GM23338 (cell line): ENCODE results near the gene CDC42BPB. TPM values are rescaled to one million over a fixed set of nuclear protein-coding genes. Genes with fewer than 3 reads are reported as not detected.

ENCODE experiments used
- ATAC-seq: fragments of 200-7000 bp; cut with Tn5 transposase; 3 replicates; pipeline ENCODE4 v1.9.1; 2020
- DNase-seq: peaks from one replicate; pipeline ENCODE4 v3.0.0-alpha.2; 2015; ENCODE audit warnings: low spot score
- H2AFZ ChIP-seq: fragments of 200-600 bp; sonication (generic); 2 replicates; pipeline ENCODE4 v1.8.0; 2016; ENCODE audit warnings: antibody characterized with exemption, mild to moderate bottlenecking, moderate library complexity
- H3F3A ChIP-seq: fragments of 200-600 bp; sonication (generic); replicated peaks from 2 replicates; pipeline ENCODE4 v1.8.0; 2017; ENCODE audit warnings: antibody characterized with exemption, mixed run types, low read depth
- H3K27ac ChIP-seq: fragments of 200-600 bp; sonication (generic); 2 replicates; pipeline ENCODE4 v1.6.1; 2016; ENCODE audit warnings: low read depth
- H3K27me3 ChIP-seq: fragments of 200-600 bp; sonication (generic); 2 replicates; pipeline ENCODE4 v1.8.0; 2016; ENCODE audit warnings: mild to moderate bottlenecking, mixed run types, moderate library complexity; ENCODE audit not compliant: insufficient read depth
- H3K36me3 ChIP-seq: fragments of 200-600 bp; sonication (generic); 2 replicates; pipeline ENCODE4 v1.8.0; 2016; ENCODE audit warnings: mild to moderate bottlenecking; ENCODE audit not compliant: insufficient read depth
- H3K4me1 ChIP-seq: fragments of 200-600 bp; sonication (generic); 2 replicates; pipeline ENCODE4 v1.8.0; 2016; ENCODE audit warnings: mild to moderate bottlenecking, moderate library complexity; ENCODE audit not compliant: insufficient read depth
- H3K4me2 ChIP-seq: fragments of 200-600 bp; sonication (generic); 2 replicates; pipeline ENCODE4 v1.7.1; 2017; ENCODE audit warnings: mixed run types
- H3K4me3 ChIP-seq: fragments of 200-600 bp; sonication (generic); 2 replicates; pipeline ENCODE4 v1.6.1; 2016; ENCODE audit warnings: mixed run types
- H3K79me2 ChIP-seq: fragments of 200-600 bp; sonication (generic); replicated peaks from 2 replicates; pipeline ENCODE4 v1.8.0; 2017; ENCODE audit warnings: mild to moderate bottlenecking; ENCODE audit not compliant: insufficient read depth
- H3K9me2 ChIP-seq: fragments of 200-600 bp; sonication (generic); 2 replicates; pipeline ENCODE4 v1.8.0; 2017; ENCODE audit not compliant: insufficient read depth
- H4K20me1 ChIP-seq: fragments of 200-600 bp; sonication (generic); replicated peaks from 2 replicates; pipeline ENCODE4 v1.8.0; 2017; ENCODE audit warnings: mild to moderate bottlenecking; ENCODE audit not compliant: insufficient read depth
- H3K27ac Mint-ChIP-seq: 2 replicates; pipeline ENCODE4 v1.8.0; 2020; ENCODE audit warnings: inconsistent platforms, mild to moderate bottlenecking, moderate library complexity, mixed read lengths
- H3K27me3 Mint-ChIP-seq: 3 replicates; pipeline ENCODE4 v1.8.0; 2022; ENCODE audit warnings: low read depth, mild to moderate bottlenecking, moderate library complexity, mixed read lengths, inconsistent platforms; ENCODE audit not compliant: insufficient read depth, poor library complexity
- H3K36me3 Mint-ChIP-seq: 3 replicates; pipeline ENCODE4 v1.8.0; 2021; ENCODE audit warnings: low read depth, mild to moderate bottlenecking, inconsistent platforms, moderate library complexity, mixed read lengths
- H3K4me1 Mint-ChIP-seq: 3 replicates; pipeline ENCODE4 v1.8.0; 2020; ENCODE audit warnings: mild to moderate bottlenecking, inconsistent platforms, mixed read lengths
- H3K4me3 Mint-ChIP-seq: 3 replicates; pipeline ENCODE4 v1.8.0; 2021; ENCODE audit warnings: moderate library complexity, mild to moderate bottlenecking, inconsistent platforms, mixed read lengths
- H3K9me3 Mint-ChIP-seq: 3 replicates; pipeline ENCODE4 v1.8.0; 2020; ENCODE audit warnings: moderate library complexity, mild to moderate bottlenecking, inconsistent platforms, mixed read lengths
- EZH2 ChIP-seq: fragments of 200-600 bp; sonication (generic); IDR thresholded peaks from one replicate; pipeline ENCODE4 v1.8.0; 2017; ENCODE audit warnings: antibody characterized with exemption, mild to moderate bottlenecking, low read depth; ENCODE audit not compliant: unreplicated experiment
- polyA plus RNA-seq: library from polyadenylated mRNA; unstranded; fragments of >200 nt; fragmentation: Nextera tagmentation; extraction: Ambion mirVana; gene quantifications from 2 replicates; pipeline ENCODE4 v1.2.1, GENCODE V29; 2016
- total RNA-seq: library from RNA; depleted of rRNA; stranded (reverse); fragments of >200 nt; shearing (Covaris generic); gene quantifications from 2 replicates; pipeline ENCODE4 v1.2.3, GENCODE V29; 2014
- TF ChIP-seq, protein P1 (sequence below): fragments of 250-450 bp; sonication (Bioruptor Pico); IDR thresholded peaks from 2 replicates; pipeline ENCODE4 v1.5.0; 2020; ENCODE audit warnings: mild to moderate bottlenecking, moderate library complexity
- TF ChIP-seq, protein P2 (sequence below), 2 experiments: fragments of 200-600 bp in 1 of 2; sonication (generic) in 1 of 2; conservative IDR thresholded peaks; 2 replicates each; pipeline versions ENCODE4 v1.5.1 to v1.6.1; 2016 to 2017; ENCODE audit warnings: antibody characterized with exemption in 2 of 2, low read depth in 2 of 2, mild to moderate bottlenecking in 2 of 2, moderate library complexity in 1 of 2

Gene CDC42BPB
- total and polyA plus RNA-seq, 2 experiments from 2014 or later = 12.3 to 127 TPM

DNA sequence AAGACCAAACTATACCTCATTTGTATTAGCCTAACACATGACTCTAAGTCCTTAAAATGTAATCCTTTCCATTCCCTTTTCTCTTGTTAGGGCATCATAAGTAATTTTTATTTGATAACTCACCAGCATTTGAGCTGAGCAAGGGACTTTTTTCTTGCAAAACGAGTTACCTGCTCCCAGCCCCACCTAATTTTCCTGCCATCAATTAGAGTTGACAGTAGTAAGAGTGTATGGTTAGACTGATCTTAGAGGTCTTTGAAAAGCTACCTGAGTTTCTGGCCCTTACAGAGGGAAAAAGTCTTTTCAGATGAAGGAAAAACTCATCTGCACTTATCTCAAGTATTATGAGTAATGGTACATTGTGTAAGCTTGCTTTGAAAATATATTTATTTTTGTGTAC is 168.6 kb downstream of the CDC42BPB start (continued):
- TF ChIP-seq, protein P1, sequence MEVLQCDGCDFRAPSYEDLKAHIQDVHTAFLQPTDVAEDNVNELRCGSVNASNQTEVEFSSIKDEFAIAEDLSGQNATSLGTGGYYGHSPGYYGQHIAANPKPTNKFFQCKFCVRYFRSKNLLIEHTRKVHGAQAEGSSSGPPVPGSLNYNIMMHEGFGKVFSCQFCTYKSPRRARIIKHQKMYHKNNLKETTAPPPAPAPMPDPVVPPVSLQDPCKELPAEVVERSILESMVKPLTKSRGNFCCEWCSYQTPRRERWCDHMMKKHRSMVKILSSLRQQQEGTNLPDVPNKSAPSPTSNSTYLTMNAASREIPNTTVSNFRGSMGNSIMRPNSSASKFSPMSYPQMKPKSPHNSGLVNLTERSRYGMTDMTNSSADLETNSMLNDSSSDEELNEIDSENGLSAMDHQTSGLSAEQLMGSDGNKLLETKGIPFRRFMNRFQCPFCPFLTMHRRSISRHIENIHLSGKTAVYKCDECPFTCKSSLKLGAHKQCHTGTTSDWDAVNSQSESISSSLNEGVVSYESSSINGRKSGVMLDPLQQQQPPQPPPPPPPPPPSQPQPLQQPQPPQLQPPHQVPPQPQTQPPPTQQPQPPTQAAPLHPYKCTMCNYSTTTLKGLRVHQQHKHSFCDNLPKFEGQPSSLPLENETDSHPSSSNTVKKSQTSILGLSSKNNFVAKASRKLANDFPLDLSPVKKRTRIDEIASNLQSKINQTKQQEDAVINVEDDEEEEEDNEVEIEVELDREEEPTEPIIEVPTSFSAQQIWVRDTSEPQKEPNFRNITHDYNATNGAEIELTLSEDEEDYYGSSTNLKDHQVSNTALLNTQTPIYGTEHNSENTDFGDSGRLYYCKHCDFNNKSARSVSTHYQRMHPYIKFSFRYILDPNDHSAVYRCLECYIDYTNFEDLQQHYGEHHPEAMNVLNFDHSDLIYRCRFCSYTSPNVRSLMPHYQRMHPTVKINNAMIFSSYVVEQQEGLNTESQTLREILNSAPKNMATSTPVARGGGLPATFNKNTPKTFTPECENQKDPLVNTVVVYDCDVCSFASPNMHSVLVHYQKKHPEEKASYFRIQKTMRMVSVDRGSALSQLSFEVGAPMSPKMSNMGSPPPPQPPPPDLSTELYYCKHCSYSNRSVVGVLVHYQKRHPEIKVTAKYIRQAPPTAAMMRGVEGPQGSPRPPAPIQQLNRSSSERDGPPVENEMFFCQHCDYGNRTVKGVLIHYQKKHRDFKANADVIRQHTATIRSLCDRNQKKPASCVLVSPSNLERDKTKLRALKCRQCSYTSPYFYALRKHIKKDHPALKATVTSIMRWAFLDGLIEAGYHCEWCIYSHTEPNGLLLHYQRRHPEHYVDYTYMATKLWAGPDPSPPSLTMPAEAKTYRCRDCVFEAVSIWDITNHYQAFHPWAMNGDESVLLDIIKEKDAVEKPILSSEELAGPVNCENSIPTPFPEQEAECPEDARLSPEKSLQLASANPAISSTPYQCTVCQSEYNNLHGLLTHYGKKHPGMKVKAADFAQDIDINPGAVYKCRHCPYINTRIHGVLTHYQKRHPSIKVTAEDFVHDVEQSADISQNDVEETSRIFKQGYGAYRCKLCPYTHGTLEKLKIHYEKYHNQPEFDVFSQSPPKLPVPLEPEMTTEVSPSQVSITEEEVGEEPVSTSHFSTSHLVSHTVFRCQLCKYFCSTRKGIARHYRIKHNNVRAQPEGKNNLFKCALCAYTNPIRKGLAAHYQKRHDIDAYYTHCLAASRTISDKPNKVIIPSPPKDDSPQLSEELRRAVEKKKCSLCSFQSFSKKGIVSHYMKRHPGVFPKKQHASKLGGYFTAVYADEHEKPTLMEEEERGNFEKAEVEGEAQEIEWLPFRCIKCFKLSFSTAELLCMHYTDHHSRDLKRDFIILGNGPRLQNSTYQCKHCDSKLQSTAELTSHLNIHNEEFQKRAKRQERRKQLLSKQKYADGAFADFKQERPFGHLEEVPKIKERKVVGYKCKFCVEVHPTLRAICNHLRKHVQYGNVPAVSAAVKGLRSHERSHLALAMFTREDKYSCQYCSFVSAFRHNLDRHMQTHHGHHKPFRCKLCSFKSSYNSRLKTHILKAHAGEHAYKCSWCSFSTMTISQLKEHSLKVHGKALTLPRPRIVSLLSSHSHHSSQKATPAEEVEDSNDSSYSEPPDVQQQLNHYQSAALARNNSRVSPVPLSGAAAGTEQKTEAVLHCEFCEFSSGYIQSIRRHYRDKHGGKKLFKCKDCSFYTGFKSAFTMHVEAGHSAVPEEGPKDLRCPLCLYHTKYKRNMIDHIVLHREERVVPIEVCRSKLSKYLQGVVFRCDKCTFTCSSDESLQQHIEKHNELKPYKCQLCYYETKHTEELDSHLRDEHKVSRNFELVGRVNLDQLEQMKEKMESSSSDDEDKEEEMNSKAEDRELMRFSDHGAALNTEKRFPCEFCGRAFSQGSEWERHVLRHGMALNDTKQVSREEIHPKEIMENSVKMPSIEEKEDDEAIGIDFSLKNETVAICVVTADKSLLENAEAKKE (CRISPR knock-in tag) = no peak

DNA sequence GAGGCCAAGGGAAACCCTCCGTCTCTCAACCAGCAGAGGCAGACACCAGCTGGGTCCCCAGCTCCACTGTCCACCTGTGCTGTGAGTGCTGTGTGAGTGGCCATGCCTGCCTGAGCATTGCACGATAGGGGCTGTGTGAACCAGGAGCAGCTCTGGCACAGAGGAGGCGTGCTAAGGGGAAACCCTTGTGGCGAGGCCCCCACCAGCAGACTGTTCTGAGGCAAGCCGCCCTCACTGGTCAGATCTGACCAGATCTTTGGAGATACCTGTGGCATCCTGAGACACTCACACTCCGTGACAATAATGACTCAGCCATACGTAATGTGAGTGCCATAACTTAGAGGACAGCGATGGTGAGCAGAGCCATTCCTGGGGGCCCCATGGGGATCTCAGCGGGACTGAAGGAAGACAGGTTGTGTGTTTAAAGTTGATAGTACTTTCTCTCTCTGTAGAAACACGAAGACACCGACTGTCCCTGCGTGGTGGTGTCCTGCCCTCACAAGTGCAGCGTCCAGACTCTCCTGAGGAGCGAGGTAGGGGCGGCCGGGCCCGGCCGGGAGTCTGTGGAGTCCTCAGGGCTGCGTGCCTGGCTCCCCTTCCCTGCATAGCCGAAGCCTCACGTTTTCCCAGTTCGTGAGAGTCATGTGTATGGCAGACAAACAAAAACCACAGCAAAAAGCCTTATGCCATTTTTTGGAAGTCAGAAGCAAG is 171.5 kb downstream of the CDC42BPB start:
- DNase-seq (no peak), ATAC-seq (no peak)
- no peak overlapping the region for H3K4me3 Mint-ChIP-seq
- Histone ChIP-seq H3K4me1 (no peaks in the 10 kb centered on the region), H3K4me2 (no peak overlapping the region), H3F3A (no peaks in the 10 kb centered on the region), H3K27me3 (no peaks in the 10 kb centered on the region), H2AFZ (no peak overlapping the region), H3K27ac (no peak overlapping the region), H3K79me2 (no peaks in the 10 kb centered on the region), H3K9me2 (no peaks in the 10 kb centered on the region), H4K20me1 (no peaks in the 10 kb centered on the region), H3K36me3 (no peaks in the 10 kb centered on the region), H3K4me3 (no peak overlapping the region)
- no peaks in the 10 kb centered on the region for H3K9me3 Mint-ChIP-seq
- no peak for TF ChIP-seq EZH2
- TF ChIP-seq, protein P2, sequence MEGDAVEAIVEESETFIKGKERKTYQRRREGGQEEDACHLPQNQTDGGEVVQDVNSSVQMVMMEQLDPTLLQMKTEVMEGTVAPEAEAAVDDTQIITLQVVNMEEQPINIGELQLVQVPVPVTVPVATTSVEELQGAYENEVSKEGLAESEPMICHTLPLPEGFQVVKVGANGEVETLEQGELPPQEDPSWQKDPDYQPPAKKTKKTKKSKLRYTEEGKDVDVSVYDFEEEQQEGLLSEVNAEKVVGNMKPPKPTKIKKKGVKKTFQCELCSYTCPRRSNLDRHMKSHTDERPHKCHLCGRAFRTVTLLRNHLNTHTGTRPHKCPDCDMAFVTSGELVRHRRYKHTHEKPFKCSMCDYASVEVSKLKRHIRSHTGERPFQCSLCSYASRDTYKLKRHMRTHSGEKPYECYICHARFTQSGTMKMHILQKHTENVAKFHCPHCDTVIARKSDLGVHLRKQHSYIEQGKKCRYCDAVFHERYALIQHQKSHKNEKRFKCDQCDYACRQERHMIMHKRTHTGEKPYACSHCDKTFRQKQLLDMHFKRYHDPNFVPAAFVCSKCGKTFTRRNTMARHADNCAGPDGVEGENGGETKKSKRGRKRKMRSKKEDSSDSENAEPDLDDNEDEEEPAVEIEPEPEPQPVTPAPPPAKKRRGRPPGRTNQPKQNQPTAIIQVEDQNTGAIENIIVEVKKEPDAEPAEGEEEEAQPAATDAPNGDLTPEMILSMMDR (conservative IDR thresholded peaks at IDR 0.05; ENCODE audit: low read depth in 2 of 2) = no peak
- no peaks in the 10 kb centered on the region; the same call in 2 of the 3 replicates for H3K4me1 Mint-ChIP-seq
- H3K36me3 Mint-ChIP-seq = no peaks in the 10 kb centered on the region
- H3K27ac Mint-ChIP-seq = peak overlapping the region; percentile 66
- peaks cover 2% of the 10 kb centered on the region for H3K27me3 Mint-ChIP-seq
